H1 (cell line): ENCODE results near the gene TECPR2. TPM values are rescaled to one million over a fixed set of nuclear protein-coding genes. Genes with fewer than 3 reads are reported as not detected.

ENCODE experiments used
- CTCF ChIA-PET: fragments of 300-600 bp; sonication (Branson Sonifier 250); formaldehyde crosslinking; loops from one replicate; lab custom pipeline; 2021; ENCODE audit not compliant: partially characterized antibody; lab: Charles Lee
- POLR2A ChIA-PET: fragments of 300-600 bp; sonication (Branson Sonifier 250); formaldehyde crosslinking; loops from one replicate; lab custom pipeline; 2021; ENCODE audit warnings: inconsistent platforms; ENCODE audit not compliant: partially characterized antibody; lab: Charles Lee
- DNase-seq, 2 experiments: peaks; one replicate each; pipeline versions ENCODE4 v3.0.0 to v3.0.0-alpha.2; 2010 to 2022; ENCODE audit warnings: low spot score in 2 of 2, low read depth in 1 of 2, mixed read lengths in 1 of 2
- FAIRE-seq: peaks from 2 replicates; lab custom pipeline; 2011; peaks lifted over from hg19 to GRCh38; lab: Jason Lieb, UNC
- H2AFZ ChIP-seq: 2 replicates; pipeline ENCODE4 v1.8.1; 2012; ENCODE audit warnings: low read length, inconsistent platforms
- H2AK5ac ChIP-seq: 2 replicates; pipeline ENCODE4 v1.6.1; 2013; ENCODE audit warnings: low read depth, low read length
- H2BK120ac ChIP-seq: replicated peaks from 2 replicates; pipeline ENCODE3; 2013; ENCODE audit warnings: low read depth, low read length, inconsistent platforms
- H2BK12ac ChIP-seq: 2 replicates; pipeline ENCODE4 v1.6.1; 2013; ENCODE audit warnings: low read depth, low read length
- H2BK15ac ChIP-seq: 2 replicates; pipeline ENCODE4 v1.6.1; 2013; ENCODE audit warnings: low read length
- H2BK20ac ChIP-seq: 2 replicates; pipeline ENCODE4 v1.6.1; 2013; ENCODE audit warnings: low read length
- H2BK5ac ChIP-seq: 2 replicates; pipeline ENCODE4 v1.6.1; 2013; ENCODE audit warnings: low read depth, low read length
- H3K14ac ChIP-seq: 2 replicates; pipeline ENCODE4 v1.6.1; 2013; ENCODE audit warnings: inconsistent platforms; ENCODE audit not compliant: insufficient read length
- H3K18ac ChIP-seq: 2 replicates; pipeline ENCODE4 v1.6.1; 2013; ENCODE audit warnings: low read length; ENCODE audit errors: extremely low read depth
- H3K23ac ChIP-seq: 2 replicates; pipeline ENCODE4 v1.6.1; 2013; ENCODE audit warnings: inconsistent platforms; ENCODE audit not compliant: insufficient read length
- H3K23me2 ChIP-seq: 2 replicates; pipeline ENCODE4 v1.6.1; 2013; ENCODE audit warnings: low read depth, low read length
- H3K27ac ChIP-seq: 2 replicates; pipeline ENCODE4 v1.6.1; 2011; ENCODE audit warnings: low read depth, low read length, inconsistent platforms
- H3K27me3 ChIP-seq, 4 experiments: replicated peaks in 1 of 4; 1 replicate in 1 of 4; 2 replicates in 3 of 4; pipeline versions ENCODE4 v1.6.1 to v1.8.1; 2011 to 2013; ENCODE audit warnings: low read length in 3 of 4, mild to moderate bottlenecking in 3 of 4, inconsistent platforms in 2 of 4, mixed read lengths in 2 of 4, moderate library complexity in 1 of 4; ENCODE audit not compliant: control insufficient read depth in 3 of 4, insufficient read depth in 3 of 4; ENCODE audit errors: extremely low read depth in 1 of 4
- H3K36me3 ChIP-seq, 4 experiments: 2 replicates each; pipeline versions ENCODE4 v1.6.1 to v1.8.1; 2011 to 2013; ENCODE audit warnings: mild to moderate bottlenecking in 4 of 4, low read length in 3 of 4, moderate library complexity in 2 of 4, control low read depth in 1 of 4, inconsistent platforms in 1 of 4; ENCODE audit not compliant: insufficient read depth in 4 of 4, control insufficient read depth in 2 of 4
- H3K4ac ChIP-seq: replicated peaks from 2 replicates; pipeline ENCODE3; 2013; ENCODE audit warnings: low read length, low read depth, mixed read lengths, inconsistent platforms; ENCODE audit not compliant: insufficient read length
- H3K4me1 ChIP-seq, 4 experiments: replicated peaks in 1 of 4; 1 replicate in 1 of 4; 2 replicates in 3 of 4; pipeline versions ENCODE4 v1.6.1 to v1.8.1; 2011 to 2013; ENCODE audit warnings: low read length in 3 of 4, inconsistent platforms in 2 of 4, mixed read lengths in 1 of 4; ENCODE audit not compliant: insufficient read depth in 4 of 4, control insufficient read depth in 3 of 4
- H3K4me2 ChIP-seq, 2 experiments: 2 replicates each; pipeline versions ENCODE4 v1.6.1 to v1.8.1; 2011 to 2013; ENCODE audit warnings: low read depth in 2 of 2, low read length in 2 of 2, control low read depth in 1 of 2, inconsistent platforms in 1 of 2, mild to moderate bottlenecking in 1 of 2; ENCODE audit not compliant: insufficient read depth in 1 of 2
- H3K4me3 ChIP-seq, 4 experiments: fragments of 200-600, 300-600 bp in 1 of 4; sonication (generic), shearing (Covaris generic), sonication (Bioruptor Twin) in 1 of 4; 2 replicates each; pipeline versions ENCODE4 v1.5.1 to v1.8.1; 2011 to 2016; ENCODE audit warnings: low read length in 4 of 4, low read depth in 3 of 4, control low read depth in 2 of 4, inconsistent platforms in 2 of 4, mild to moderate bottlenecking in 2 of 4, mixed read lengths in 1 of 4, moderate library complexity in 1 of 4; ENCODE audit not compliant: insufficient read depth in 2 of 4; ENCODE audit errors: extremely low read depth in 1 of 4
- H3K56ac ChIP-seq: replicated peaks from 2 replicates; pipeline ENCODE3; 2013; ENCODE audit warnings: low read depth, mild to moderate bottlenecking, mixed read lengths, low read length, inconsistent platforms; ENCODE audit not compliant: insufficient read length
- H3K79me1 ChIP-seq: 2 replicates; pipeline ENCODE4 v1.6.1; 2013; ENCODE audit warnings: low read depth, low read length, control low read depth
- H3K79me2 ChIP-seq, 2 experiments: 2 replicates each; pipeline versions ENCODE4 v1.6.1 to v1.8.1; 2012 to 2013; ENCODE audit warnings: low read length in 2 of 2, mild to moderate bottlenecking in 2 of 2, inconsistent platforms in 1 of 2; ENCODE audit not compliant: insufficient read depth in 2 of 2, control insufficient read depth in 1 of 2
- H3K9ac ChIP-seq, 4 experiments: replicated peaks in 1 of 4; 1 replicate in 1 of 4; 2 replicates in 3 of 4; pipeline versions ENCODE4 v1.6.1 to v1.8.1; 2011 to 2013; ENCODE audit warnings: low read depth in 3 of 4, low read length in 3 of 4, control low read depth in 2 of 4, mild to moderate bottlenecking in 2 of 4, moderate library complexity in 2 of 4, inconsistent platforms in 1 of 4; ENCODE audit errors: extremely low read depth in 1 of 4
- H3K9me3 ChIP-seq, 2 experiments: 2 replicates each; pipeline versions ENCODE4 v1.6.1 to v1.8.1; 2012 to 2013; ENCODE audit warnings: mild to moderate bottlenecking in 2 of 2, moderate library complexity in 2 of 2, control low read depth in 1 of 2, inconsistent platforms in 1 of 2, low read depth in 1 of 2, low read length in 1 of 2, mixed read lengths in 1 of 2; ENCODE audit not compliant: insufficient read depth in 2 of 2
- H4K20me1 ChIP-seq, 2 experiments: replicated peaks in 1 of 2; 2 replicates each; pipeline versions ENCODE3 to v1.8.1; 2011 to 2013; ENCODE audit warnings: inconsistent platforms in 2 of 2, low read length in 2 of 2, mild to moderate bottlenecking in 1 of 2; ENCODE audit not compliant: insufficient read depth in 2 of 2, control insufficient read depth in 1 of 2
- H4K5ac ChIP-seq: 2 replicates; pipeline ENCODE4 v1.6.1; 2013; ENCODE audit warnings: low read length, low read depth, mixed read lengths, inconsistent platforms; ENCODE audit not compliant: insufficient read length
- H4K8ac ChIP-seq: 2 replicates; pipeline ENCODE4 v1.8.0; 2013; ENCODE audit warnings: mild to moderate bottlenecking, moderate library complexity, low read length, inconsistent platforms; ENCODE audit not compliant: insufficient read depth; ENCODE audit errors: extremely low read depth
- H4K91ac ChIP-seq: replicated peaks from 2 replicates; pipeline ENCODE3; 2013; ENCODE audit warnings: low read length, mixed read lengths, inconsistent platforms; ENCODE audit not compliant: insufficient read length
- ATF2 ChIP-seq: IDR thresholded peaks from 2 replicates; pipeline ENCODE4 v1.6.1; 2012; ENCODE audit warnings: low read length, inconsistent platforms
- CBX8 ChIP-seq: fragments of 300-800, 300-1000 bp; sonication (generic); IDR thresholded peaks from 2 replicates; pipeline ENCODE4 v1.7.1; 2016; ENCODE audit warnings: low read depth, low read length, borderline replicate concordance
- CHD1 ChIP-seq: IDR thresholded peaks from 2 replicates; pipeline ENCODE4 v1.6.1; 2012; ENCODE audit warnings: low read depth, low read length, improper control_type of control experiment
- EGR1 ChIP-seq: IDR thresholded peaks from 2 replicates; pipeline ENCODE4 v1.6.1; 2011; ENCODE audit warnings: low read depth, low read length, borderline replicate concordance
- FOSL1 ChIP-seq: IDR thresholded peaks from 2 replicates; pipeline ENCODE4 v1.6.1; 2011; ENCODE audit warnings: mild to moderate bottlenecking, low read depth, low read length, moderate library complexity; ENCODE audit not compliant: insufficient read depth
- KDM1A ChIP-seq: fragments of 200-600, 300-600 bp; sonication (generic); IDR thresholded peaks from 2 replicates; pipeline ENCODE4 v1.7.1; 2016; ENCODE audit warnings: mild to moderate bottlenecking, low read length, borderline replicate concordance
- KDM5A ChIP-seq: fragments of 200-600 bp; IDR thresholded peaks from 2 replicates; pipeline ENCODE4 v1.7.1; 2012; ENCODE audit warnings: mild to moderate bottlenecking, low read length, inconsistent platforms, mixed read lengths
- POU5F1 ChIP-seq: IDR thresholded peaks from 2 replicates; pipeline ENCODE4 v1.6.1; 2011; ENCODE audit warnings: low read depth, mild to moderate bottlenecking, low read length, moderate library complexity
- SIRT6 ChIP-seq: IDR thresholded peaks from one replicate; pipeline ENCODE4 v1.7.1; 2012; ENCODE audit warnings: low read length, inconsistent platforms
- TAF7 ChIP-seq: optimal IDR thresholded peaks from 2 replicates; pipeline ENCODE3; 2011; ENCODE audit warnings: low read depth, mild to moderate bottlenecking, inconsistent platforms, low read length, moderate library complexity, borderline replicate concordance
- TEAD4 ChIP-seq: IDR thresholded peaks from 2 replicates; pipeline ENCODE4 v1.6.1; 2012; ENCODE audit warnings: low read depth, low read length, inconsistent platforms, mixed read lengths
- YY1 ChIP-seq: IDR thresholded peaks from 2 replicates; pipeline ENCODE4 v1.6.1; 2011; ENCODE audit warnings: low read depth, mild to moderate bottlenecking, low read length
- whole genome bisulfite sequencing, 2 experiments: shearing (Covaris generic) in 1 of 2; methylation state at CpG; one replicate each; pipeline versions ENCODE4 v1.1.6 to v1.1.7; 2013 to 2015; ENCODE audit warnings: low lambda C conversion rate in 2 of 2, mixed read lengths in 2 of 2, inconsistent platforms in 1 of 2, low coverage in 1 of 2, missing lambda C conversion rate in 1 of 2; ENCODE audit not compliant: insufficient replicate concordance in 2 of 2, insufficient coverage in 1 of 2, insufficient read length in 1 of 2; ENCODE audit errors: extremely low coverage in 1 of 2, missing lambda C conversion rate in 1 of 2; 5-methylcytosine and 5-hydroxymethylcytosine counted together
- polyA plus RNA-seq, 7 experiments: library from polyadenylated mRNA; depleted of rRNA in 3 of 7; stranded (reverse) in 5 of 7; unstranded in 2 of 7; fragments of >200 nt in 5 of 7; fragments of 200-250 nt in 2 of 7; gene quantifications; 1 replicate in 5 of 7; 2 replicates in 1 of 7; 4 replicates in 1 of 7; pipeline versions ENCODE4 v1.2.1 to v1.2.3, GENCODE V29; 2011 to 2013; ENCODE audit warnings: missing spikeins in 2 of 7, mixed read lengths in 2 of 7
- total RNA-seq: library from RNA; stranded (reverse); fragmentation: NEBNext Ultra II Directional; extraction: Animal tissue kit (Norgen Biotek cat#: 25700); gene quantifications from 2 replicates; pipeline ENCODE4 v1.2.1, GENCODE V29; 2021

Gene TECPR2
- total and polyA plus RNA-seq, 2 of the 8 experiments (the other 6 are each of a cell fraction or from before 2014, with no cell fraction given), result 6.8 to 19.4 TPM

- no peaks in the 10 kb centered on the region for H3K4me1 ChIP-seq
- H3K79me1 ChIP-seq, result no peaks in the 10 kb centered on the region
- ChIA-PET POLR2A (interaction anchor here (0.6 to 1.9 kb wide), 4 partner anchors 10 to 170 kb away, joined by 3 to 8 read pairs (median 4); no protein-coding TSS in a partner anchor), CTCF (interaction anchor here (0.5 to 5.4 kb wide), 29 partner anchors 9 to 402 kb away, joined by 3 to 42 read pairs (median 4); partner anchors contain the start of genes CINP and TECPR2)
- H3K23me2 ChIP-seq, result no peaks in the 10 kb centered on the region; the same call in 1 of the 2 replicates
- no peak overlapping the region for H3K14ac ChIP-seq
- 0 out of 8 replicates have a peak, but pooled peaks cover 0 to 3% (median 0%) of the 10 kb centered on the region in 4 experiments for H3K36me3 ChIP-seq
- no peak overlapping the region for H2BK20ac ChIP-seq
- H3K27me3 ChIP-seq, result no peaks in the 10 kb centered on the region; a peak in 1 of 7 replicates
- 91% methylated on average over 18 of the region's 21 CpGs; no CpG with 5 or more reads in 1 of the 2 experiments for WGBS, 2 experiments
- no peak overlapping the region for H2AFZ ChIP-seq
- peak overlapping the region; percentile 41; the same call in 1 of the 2 replicates for H2BK12ac ChIP-seq
- H3K23ac ChIP-seq, result no peak overlapping the region
- no peak overlapping the region for H4K5ac ChIP-seq
- peak overlapping the region; percentile 51 for H4K8ac ChIP-seq
- FAIRE-seq, result no peak
- peak overlapping the region; percentile 12 for H3K56ac ChIP-seq
- H3K18ac ChIP-seq, result no peak overlapping the region
- no peak overlapping the region for H2BK120ac ChIP-seq
- peaks cover 0 to 4% of the 10 kb centered on the region in 2 experiments for H4K20me1 ChIP-seq
- no peak overlapping the region for H3K4me3 ChIP-seq
- H3K4ac ChIP-seq, result peak overlapping the region; percentile 91
- no peak overlapping the region for H3K9ac ChIP-seq
- no peak overlapping the region for H2BK5ac ChIP-seq
- no peaks in the 10 kb centered on the region for H3K79me2 ChIP-seq
- H2AK5ac ChIP-seq, result no peak overlapping the region
- no peaks in the 10 kb centered on the region for H3K9me3 ChIP-seq
- no peak overlapping the region for H3K27ac ChIP-seq
- DNase-seq, result no peak
- H3K4me2 ChIP-seq, result no peak overlapping the region
- peak overlapping the region; percentile 89 for H4K91ac ChIP-seq
- no peak overlapping the region for H2BK15ac ChIP-seq
- TF ChIP-seq ATF2, result no peak
- no peak for TF ChIP-seq SIRT6
- TF ChIP-seq POU5F1, result no peak
- no peak for TF ChIP-seq CHD1
- no peak for TF ChIP-seq EGR1
- TF ChIP-seq YY1, result no peak
- no peak for TF ChIP-seq CBX8
- no peak for TF ChIP-seq KDM1A
- no peak for TF ChIP-seq TAF7
- no peak for TF ChIP-seq TEAD4
- no peak for TF ChIP-seq KDM5A
- TF ChIP-seq FOSL1, result no peak
Measured at GRCh38 chr14:102498678-102499265, 136.0 kb downstream of the TECPR2 start.
